Stimulated activated CD4-positive, alpha-beta T cell treated with anti-CD3 and anti-CD28 coated beads, Interleukin-1b, Interleukin-23, amount 100 ng/mL, for 1 hour (primary cell): Measurements from ENCODE around the gene OR52D1.

Experiments used
- DNase-seq, 2 donors: peaks; one replicate each; pipeline ENCODE4 v3.0.0-alpha.2; 2020; ENCODE audit warnings: low read depth in 2 of 2

OR52D1 gene

DNA sequence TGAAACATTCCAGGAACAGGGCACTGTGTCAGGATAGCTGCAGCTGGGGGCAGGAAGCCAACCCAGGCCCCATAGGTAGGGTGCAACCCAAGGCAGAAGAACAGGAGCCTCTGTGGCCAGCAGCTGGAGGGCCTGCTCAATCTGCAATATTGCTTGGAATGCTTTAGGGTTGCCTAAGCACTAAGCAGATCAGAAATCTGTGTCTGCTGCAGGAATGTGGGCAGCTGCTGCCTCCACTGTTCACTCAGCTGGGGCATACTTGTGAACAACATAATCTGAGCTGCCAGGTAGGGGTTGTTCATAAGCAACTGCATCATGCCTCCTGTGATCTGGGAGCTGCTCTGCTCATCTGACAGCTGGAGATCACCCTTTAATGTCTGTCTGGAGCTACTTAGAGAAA is 26.4 kb downstream of the OR52D1 start:
- no peak for DNase-seq

DNA sequence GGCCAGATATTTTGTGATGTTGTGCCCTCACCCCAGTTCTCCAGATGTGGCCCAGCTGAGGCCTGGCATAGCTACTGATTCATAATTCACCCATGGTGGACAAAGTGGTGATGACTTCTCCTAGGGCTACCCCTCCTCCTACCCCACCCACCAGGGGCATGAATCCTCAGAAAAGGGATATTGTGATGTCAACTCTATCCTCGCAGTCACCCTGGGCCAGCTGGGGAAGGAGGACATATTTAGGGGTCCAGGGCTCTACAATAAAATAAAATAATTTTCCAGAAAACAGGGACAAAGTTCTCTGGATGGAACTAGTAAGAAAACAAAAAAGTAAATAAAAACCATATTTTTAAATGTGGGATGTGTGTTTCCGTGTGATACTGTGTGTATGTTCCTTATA is 28.1 kb downstream of the OR52D1 start, which contains the start of gene UBQLNL:
Gene UBQLNL (minus strand): TSS at position 101 of the 400 bp plus-strand sequence. CDS start 258 bp downstream, outside the sequence.
- no peak for DNase-seq

GRCh38 chr11:5521540-5521939 is 33.1 kb downstream of the OR52D1 start:
- no peak for DNase-seq

- no peak for DNase-seq
Measured at GRCh38 chr11:5522308-5522707, 33.8 kb downstream of the OR52D1 start.

DNA sequence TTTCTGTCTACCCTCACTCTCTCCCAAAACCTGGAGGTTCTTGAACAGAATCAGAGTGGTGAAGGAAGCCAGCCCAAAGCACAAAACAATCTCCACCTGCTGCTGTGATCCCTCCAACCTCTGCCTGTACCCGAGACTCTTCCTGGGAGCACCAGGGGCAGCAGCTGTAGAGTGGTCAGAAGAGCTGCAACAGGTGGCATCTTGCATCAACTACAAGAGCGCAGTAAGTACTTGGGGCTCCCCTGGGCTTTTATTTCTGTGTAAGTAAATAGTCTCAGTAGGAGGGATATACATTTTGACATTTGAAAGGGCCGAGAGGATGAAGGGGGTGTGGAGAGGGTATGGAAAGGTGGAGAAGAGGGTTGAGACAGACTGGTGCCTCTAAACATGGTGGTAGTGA is 36.3 kb downstream of the OR52D1 start:
- no peak for DNase-seq

DNA sequence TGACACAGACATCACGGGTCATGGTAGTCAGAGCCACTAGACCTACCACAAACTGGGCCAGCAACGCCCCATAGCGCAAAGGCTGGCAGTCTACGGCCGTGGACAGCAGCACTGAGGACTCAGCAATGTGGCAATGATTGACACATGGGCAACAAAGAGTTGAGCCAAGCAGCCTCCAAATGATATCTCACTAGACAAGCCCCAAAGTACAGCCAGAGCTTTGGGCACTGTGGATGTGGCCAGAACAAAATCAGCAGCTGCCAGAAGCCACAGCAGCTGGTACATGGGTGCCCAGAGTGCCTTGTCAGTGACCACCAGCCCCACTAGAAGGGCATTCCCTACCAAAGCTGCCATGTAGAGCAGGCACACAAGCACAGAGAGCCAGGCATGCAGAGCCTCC is 39.2 kb downstream of the OR52D1 start:
- no peak for DNase-seq

DNA sequence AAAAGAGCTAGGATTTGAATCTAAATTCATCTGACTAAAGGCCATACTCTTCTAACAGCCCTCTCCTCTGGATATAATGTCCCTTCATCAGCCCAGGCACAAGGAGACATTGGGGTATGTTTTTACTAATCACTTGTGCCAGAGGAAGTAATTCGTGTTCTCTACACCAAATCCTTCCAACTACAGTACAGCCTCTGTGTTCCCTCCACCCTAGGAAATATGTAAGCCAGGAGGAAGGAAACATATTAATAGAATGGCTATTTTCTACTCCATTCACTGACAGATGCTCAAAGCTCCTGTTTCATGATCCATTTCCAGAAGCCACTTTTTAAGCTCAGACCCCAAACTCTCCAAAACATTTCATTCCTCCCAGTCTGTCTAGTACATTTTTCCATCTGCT is 40.0 kb downstream of the OR52D1 start:
- no peak for DNase-seq

GRCh38 chr11:5531053-5531831 is 42.8 kb downstream of the OR52D1 start:
- no peak for DNase-seq

DNA sequence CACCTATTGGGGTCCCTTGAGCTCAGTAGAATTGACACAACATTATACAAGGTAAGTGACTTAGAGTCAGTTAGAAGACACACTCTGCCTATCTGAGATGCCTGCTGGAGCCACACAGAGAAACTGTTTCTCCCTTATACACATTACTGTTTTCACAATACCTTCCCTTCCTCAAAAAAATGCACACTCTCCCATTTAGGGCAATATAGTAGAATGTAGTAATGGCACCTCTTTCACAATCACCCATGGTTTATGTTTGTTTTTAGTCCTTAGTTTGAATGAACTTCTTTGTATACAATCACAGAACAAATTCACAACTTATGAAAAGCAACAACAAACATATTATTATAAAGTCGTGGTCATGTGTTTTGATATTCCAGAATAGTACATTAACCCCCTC is 45.6 kb downstream of the OR52D1 start:
- DNase-seq, result no peak

GRCh38 chr11:5536482-5536881 is 48.0 kb downstream of the OR52D1 start:
- DNase-seq, result no peak
